Thoracic aorta (tissue), 2 donors: ENCODE results near the gene ZNF789. TPM values are rescaled to one million over a fixed set of nuclear protein-coding genes. Genes with fewer than 3 reads are reported as not detected.

Source experiments
- ATAC-seq: fragments of 150-250 bp; one replicate; pipeline ENCODE4 v1.8.0; 2017; ENCODE audit warnings: low read depth; ENCODE audit not compliant: insufficient number of reproducible peaks, low FRiP score
- DNase-seq: peaks from one replicate; pipeline ENCODE4 v3.0.0-alpha.2; 2020; ENCODE audit warnings: low spot score
- H3K27ac ChIP-seq, 2 donors: fragments of 200-600 bp; sonication (generic); 1 replicate in 1 of 2; 2 replicates in 1 of 2; pipeline ENCODE4 v1.5.1; 2016; ENCODE audit warnings: mild to moderate bottlenecking in 2 of 2, moderate library complexity in 2 of 2
- H3K27me3 ChIP-seq: fragments of 200-600 bp; sonication (generic); replicated peaks from 2 replicates; pipeline ENCODE4 v1.6.0; 2016; ENCODE audit warnings: mild to moderate bottlenecking; ENCODE audit not compliant: insufficient read depth
- H3K36me3 ChIP-seq: fragments of 200-600 bp; sonication (generic); one replicate; pipeline ENCODE4 v1.5.1; 2016
- H3K4me1 ChIP-seq, 2 donors: fragments of 200-600 bp; sonication (generic); 1 replicate in 1 of 2; 2 replicates in 1 of 2; pipeline versions ENCODE4 v1.5.1 to v1.6.0; 2016; ENCODE audit warnings: low read depth in 2 of 2, mild to moderate bottlenecking in 1 of 2; ENCODE audit not compliant: control insufficient read depth in 1 of 2
- H3K4me3 ChIP-seq: fragments of 200-600 bp; sonication (generic); 2 replicates; pipeline ENCODE4 v1.5.1; 2016; ENCODE audit warnings: mild to moderate bottlenecking
- H3K9me3 ChIP-seq: fragments of 200-600 bp; sonication (generic); 2 replicates; pipeline ENCODE4 v1.5.1; 2016
- total RNA-seq, 2 donors: library from RNA; depleted of rRNA; stranded (reverse); fragments of >200 nt; gene quantifications; one replicate each; pipeline versions ENCODE4 v1.1.0 to v1.2.3, GENCODE V29; 2016
- TF ChIP-seq, protein P1 (sequence below): fragments of 200-600 bp; sonication (generic); IDR thresholded peaks from one replicate; pipeline ENCODE4 v1.5.1; 2019; ENCODE audit warnings: antibody characterized with exemption

The ZNF789 gene
- total RNA-seq, 2 donors from 2014 or later, result 3.5 to 12.4 TPM

DNA sequence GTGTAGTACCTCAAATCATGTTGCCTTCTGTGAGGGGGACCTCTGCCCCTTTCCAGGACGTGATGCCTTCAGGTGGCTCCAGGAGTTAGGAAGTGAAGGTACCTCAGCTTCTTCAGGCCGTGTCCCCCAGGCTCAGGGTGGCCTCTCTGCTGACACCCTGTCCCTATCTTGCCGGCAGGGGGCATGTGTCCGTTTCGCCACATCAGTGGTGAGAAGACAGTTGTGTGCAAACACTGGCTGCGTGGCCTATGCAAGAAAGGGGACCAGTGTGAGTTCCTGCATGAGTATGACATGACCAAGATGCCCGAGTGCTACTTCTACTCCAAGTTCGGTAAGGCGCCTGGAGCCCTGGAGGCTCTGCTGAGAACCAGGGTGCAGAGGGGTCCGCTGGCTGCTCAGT lies 24.7 kb upstream of the ZNF789 start:
- H3K27me3 ChIP-seq, result no peaks in the 10 kb centered on the region
- no peak overlapping the region for H3K4me3 ChIP-seq
- TF ChIP-seq, protein P1, sequence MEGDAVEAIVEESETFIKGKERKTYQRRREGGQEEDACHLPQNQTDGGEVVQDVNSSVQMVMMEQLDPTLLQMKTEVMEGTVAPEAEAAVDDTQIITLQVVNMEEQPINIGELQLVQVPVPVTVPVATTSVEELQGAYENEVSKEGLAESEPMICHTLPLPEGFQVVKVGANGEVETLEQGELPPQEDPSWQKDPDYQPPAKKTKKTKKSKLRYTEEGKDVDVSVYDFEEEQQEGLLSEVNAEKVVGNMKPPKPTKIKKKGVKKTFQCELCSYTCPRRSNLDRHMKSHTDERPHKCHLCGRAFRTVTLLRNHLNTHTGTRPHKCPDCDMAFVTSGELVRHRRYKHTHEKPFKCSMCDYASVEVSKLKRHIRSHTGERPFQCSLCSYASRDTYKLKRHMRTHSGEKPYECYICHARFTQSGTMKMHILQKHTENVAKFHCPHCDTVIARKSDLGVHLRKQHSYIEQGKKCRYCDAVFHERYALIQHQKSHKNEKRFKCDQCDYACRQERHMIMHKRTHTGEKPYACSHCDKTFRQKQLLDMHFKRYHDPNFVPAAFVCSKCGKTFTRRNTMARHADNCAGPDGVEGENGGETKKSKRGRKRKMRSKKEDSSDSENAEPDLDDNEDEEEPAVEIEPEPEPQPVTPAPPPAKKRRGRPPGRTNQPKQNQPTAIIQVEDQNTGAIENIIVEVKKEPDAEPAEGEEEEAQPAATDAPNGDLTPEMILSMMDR, result no peak
- H3K4me1 ChIP-seq, result peaks cover 0 to 3% of the 10 kb centered on the region in 2 donors
- no peaks in the 10 kb centered on the region for H3K9me3 ChIP-seq
- H3K27ac ChIP-seq, result no peak overlapping the region
- peaks cover 65% of the 10 kb centered on the region for H3K36me3 ChIP-seq
- ATAC-seq, result no peak
- no peak for DNase-seq

DNA sequence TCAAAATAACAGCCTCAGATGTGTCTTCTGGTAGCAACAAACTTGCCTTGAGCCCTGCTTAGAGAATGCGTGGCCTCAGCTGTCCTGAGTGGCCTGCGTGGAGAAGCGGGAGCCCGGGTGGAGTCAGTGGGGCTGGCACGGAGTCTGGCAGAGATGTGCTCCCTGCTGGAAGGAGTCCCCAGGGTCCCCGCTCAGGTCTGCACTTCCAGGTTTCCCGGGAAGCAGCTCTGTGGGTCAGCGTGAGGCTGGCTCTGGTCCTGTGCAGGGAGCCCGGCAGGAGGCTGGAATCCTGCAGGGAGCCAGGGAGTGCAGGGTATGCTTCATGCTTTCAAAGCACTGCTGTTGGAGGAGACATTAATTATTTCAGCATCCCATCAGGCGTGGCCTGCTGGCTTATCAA lies 23.8 kb upstream of the ZNF789 start:
- no peak overlapping the region for H3K4me3 ChIP-seq
- no peaks in the 10 kb centered on the region for H3K9me3 ChIP-seq
- no peak for DNase-seq
- no peaks in the 10 kb centered on the region for H3K27me3 ChIP-seq
- TF ChIP-seq, protein P1, result no peak
- no peaks in the 10 kb centered on the region for H3K4me1 ChIP-seq
- H3K36me3 ChIP-seq, result peaks cover 71% of the 10 kb centered on the region
- ATAC-seq, result no peak
- no peak overlapping the region for H3K27ac ChIP-seq

DNA sequence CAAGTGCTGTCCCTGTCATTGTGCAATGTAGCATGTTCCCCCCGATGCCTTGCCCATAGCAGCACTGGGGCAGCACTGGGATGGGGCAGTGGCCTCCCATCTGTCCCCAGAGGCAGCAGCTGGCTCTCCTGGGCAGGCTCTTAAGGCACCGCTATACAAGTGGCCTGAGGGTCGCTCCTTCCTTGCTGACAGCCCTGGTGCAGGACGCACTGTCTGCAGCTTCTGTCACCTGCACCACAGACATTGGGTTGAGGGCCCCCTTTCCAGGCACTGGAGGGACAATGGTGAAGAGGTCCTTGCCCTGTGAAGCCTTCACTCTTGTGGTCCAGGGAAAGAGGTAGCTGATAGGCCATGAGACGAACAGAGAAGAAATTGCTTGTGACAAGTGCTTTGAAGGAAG lies 23.4 kb upstream of the ZNF789 start:
- no peaks in the 10 kb centered on the region for H3K27me3 ChIP-seq
- no peaks in the 10 kb centered on the region for H3K9me3 ChIP-seq
- DNase-seq (no peak), ATAC-seq (no peak)
- TF ChIP-seq, protein P1, result no peak
- peaks cover 75% of the 10 kb centered on the region for H3K36me3 ChIP-seq
- no peak overlapping the region for H3K27ac ChIP-seq
- no peaks in the 10 kb centered on the region for H3K4me1 ChIP-seq
- no peak overlapping the region for H3K4me3 ChIP-seq

DNA sequence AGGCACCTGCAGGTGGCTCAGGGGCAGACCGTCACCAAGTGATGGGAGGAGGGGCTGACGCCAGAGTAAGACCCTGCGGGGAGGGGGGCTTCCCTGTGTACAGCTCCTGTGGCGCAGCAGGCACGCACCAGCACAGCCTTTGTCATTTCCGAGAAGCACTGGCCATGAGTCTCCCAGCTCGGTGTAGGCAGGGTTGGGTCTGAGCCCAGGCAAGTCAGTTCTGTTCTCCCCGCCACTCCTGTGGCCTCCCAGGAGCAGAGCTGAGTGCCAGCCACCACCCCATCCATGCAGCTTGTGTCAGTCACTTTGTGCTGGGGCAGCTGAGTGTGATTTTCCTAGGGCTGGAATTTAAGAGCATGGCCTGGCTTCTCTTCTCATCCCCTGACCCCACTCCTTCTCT lies 20.8 kb upstream of the ZNF789 start:
- ATAC-seq (no peak), DNase-seq (no peak)
- H3K27me3 ChIP-seq, result no peaks in the 10 kb centered on the region
- no peak overlapping the region for H3K27ac ChIP-seq
- H3K36me3 ChIP-seq, result peaks cover 85% of the 10 kb centered on the region
- H3K4me3 ChIP-seq, result no peak overlapping the region
- TF ChIP-seq, protein P1, result no peak
- no peaks in the 10 kb centered on the region for H3K4me1 ChIP-seq
- H3K9me3 ChIP-seq, result no peaks in the 10 kb centered on the region

DNA sequence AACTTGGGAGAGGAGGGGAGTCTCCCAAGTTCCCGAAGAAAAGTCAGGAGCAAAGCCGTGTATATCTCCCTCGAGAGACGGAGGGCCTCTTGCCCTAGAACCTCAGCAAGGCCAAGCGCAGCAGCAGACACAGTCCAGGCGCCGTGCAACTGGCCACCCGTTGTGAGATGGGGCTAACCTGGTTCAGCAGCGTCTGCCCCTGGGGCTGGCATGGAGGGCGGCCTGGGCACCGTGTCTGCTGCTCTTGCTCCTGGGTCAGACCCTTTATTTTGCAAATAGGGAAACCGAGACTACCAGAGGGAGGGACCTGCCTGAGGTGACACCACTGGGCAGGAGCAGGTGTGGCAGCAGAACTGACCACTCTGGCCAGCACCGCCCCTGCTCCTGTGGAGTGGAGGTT lies 20.1 kb upstream of the ZNF789 start:
- Histone ChIP-seq H3K27ac (no peak overlapping the region), H3K36me3 (peaks cover 88% of the 10 kb centered on the region), H3K9me3 (no peaks in the 10 kb centered on the region), H3K4me1 (no peaks in the 10 kb centered on the region), H3K27me3 (no peaks in the 10 kb centered on the region), H3K4me3 (no peak overlapping the region)
- DNase-seq, result no peak
- TF ChIP-seq, protein P1, result no peak
- ATAC-seq, result no peak
